Measurements from ENCODE around the gene GSE1. TPM values are rescaled to one million over a fixed set of nuclear protein-coding genes. Genes with fewer than 3 reads are reported as not detected.

Gene GSE1
- total RNA-seq, 1 experiment from 2014 or later = 97.5 TPM

- Histone ChIP-seq H3K9me3 (ENCODE audit: control insufficient read depth, insufficient read depth, low read depth, low read length) (no peaks in the 10 kb centered on the region), H3K4me3 (ENCODE audit: low read depth in 2 of 2, low read length in 2 of 2) (no peak overlapping the region), H3K4me1 (ENCODE audit: control insufficient read depth, insufficient read depth, low read length) (no peaks in the 10 kb centered on the region), H3K36me3 (ENCODE audit: control insufficient read depth, insufficient read depth, low read length) (peaks cover 14% of the 10 kb centered on the region), H3K27me3 (ENCODE audit: control insufficient read depth, insufficient read depth, low read length) (no peaks in the 10 kb centered on the region), H3K27ac (ENCODE audit: low read length) (no peak overlapping the region)
- DNase-seq (ENCODE audit: low read depth, low spot score) (no peak), ATAC-seq (no peak)
- TF ChIP-seq SIN3A (IDR thresholded peaks at IDR 0.05; ENCODE audit: borderline replicate concordance, insufficient read depth, low read depth, low read length) = no peak
- ChIA-PET POLR2A (no interaction called here), CTCF (no interaction called here)
- intact Hi-C loops (cut with micrococcal nuclease; ENCODE audit: unreplicated experiment) = no loop called here
- BruUV-seq (replicated peaks) = no TSS peak
- in situ Hi-C loops (cut with HindIII; ENCODE audit: low pct_unique_long_range_greater_than_20kb, low sequenced_read_pairs) = no loop called here
Measured at GRCh38 chr16:85663891-85664321, 50.8 kb downstream of the GSE1 start.

- POLR2A ChIA-PET = no interaction called here
- no peak for TF ChIP-seq SIN3A (IDR thresholded peaks at IDR 0.05; ENCODE audit: borderline replicate concordance, insufficient read depth, low read depth, low read length)
- TF ChIP-seq CTCF (IDR thresholded peaks at IDR 0.05) = no peak
- no peak for TF ChIP-seq REST (IDR thresholded peaks at IDR 0.05; ENCODE audit: insufficient read depth in 1 of 2, low read depth in 2 of 2, low read length in 1 of 2)
- no peak for TF ChIP-seq POLR2AphosphoS5 (IDR thresholded peaks at IDR 0.05; ENCODE audit: low read depth, low read length)
- TF ChIP-seq TCF7L2 (IDR thresholded peaks at IDR 0.05; ENCODE audit: low read depth, low read length) = no peak
- no TSS peak for BruUV-seq (replicated peaks)
- in situ Hi-C loops (cut with HindIII; ENCODE audit: low pct_unique_long_range_greater_than_20kb, low sequenced_read_pairs) = no loop called here
- H3K27ac ChIP-seq (ENCODE audit: low read length) = no peak overlapping the region
- no peaks in the 10 kb centered on the region for H3K4me1 ChIP-seq (ENCODE audit: control insufficient read depth, insufficient read depth, low read length)
- ATAC-seq = no peak
- CTCF ChIA-PET = no interaction called here
- H3K4me3 ChIP-seq (ENCODE audit: low read depth in 2 of 2, low read length in 2 of 2) = no peak overlapping the region
- H3K36me3 ChIP-seq (ENCODE audit: control insufficient read depth, insufficient read depth, low read length) = peaks cover 14% of the 10 kb centered on the region
- H3K27me3 ChIP-seq (ENCODE audit: control insufficient read depth, insufficient read depth, low read length) = no peaks in the 10 kb centered on the region
- intact Hi-C loops (cut with micrococcal nuclease; ENCODE audit: unreplicated experiment) = no loop called here
- no peaks in the 10 kb centered on the region for H3K9me3 ChIP-seq (ENCODE audit: control insufficient read depth, insufficient read depth, low read depth, low read length)
- no peak for DNase-seq (ENCODE audit: low read depth, low spot score)
Measured at GRCh38 chr16:85664580-85665372, 51.7 kb downstream of the GSE1 start.

- no peak for TF ChIP-seq REST (IDR thresholded peaks at IDR 0.05; ENCODE audit: insufficient read depth in 1 of 2, low read depth in 2 of 2, low read length in 1 of 2)
- no peak for TF ChIP-seq SIN3A (IDR thresholded peaks at IDR 0.05; ENCODE audit: borderline replicate concordance, insufficient read depth, low read depth, low read length)
- no peak for TF ChIP-seq POLR2AphosphoS5 (IDR thresholded peaks at IDR 0.05; ENCODE audit: low read depth, low read length)
- no peak for TF ChIP-seq CTCF (IDR thresholded peaks at IDR 0.05)
- no peak for TF ChIP-seq TCF7L2 (IDR thresholded peaks at IDR 0.05; ENCODE audit: low read depth, low read length)
- Histone ChIP-seq H3K9me3 (ENCODE audit: control insufficient read depth, insufficient read depth, low read depth, low read length) (no peaks in the 10 kb centered on the region), H3K4me1 (ENCODE audit: control insufficient read depth, insufficient read depth, low read length) (no peaks in the 10 kb centered on the region), H3K27ac (ENCODE audit: low read length) (no peak overlapping the region), H3K36me3 (ENCODE audit: control insufficient read depth, insufficient read depth, low read length) (peaks cover 14% of the 10 kb centered on the region), H3K27me3 (ENCODE audit: control insufficient read depth, insufficient read depth, low read length) (no peaks in the 10 kb centered on the region), H3K4me3 (ENCODE audit: low read depth in 2 of 2, low read length in 2 of 2) (no peak overlapping the region)
- POLR2A ChIA-PET = no interaction called here
- BruUV-seq (replicated peaks) = no TSS peak
- in situ Hi-C loops (cut with HindIII; ENCODE audit: low pct_unique_long_range_greater_than_20kb, low sequenced_read_pairs) = no loop called here
- DNase-seq (ENCODE audit: low read depth, low spot score) (no peak), ATAC-seq (no peak)
- intact Hi-C loops (cut with micrococcal nuclease; ENCODE audit: unreplicated experiment) = no loop called here
- CTCF ChIA-PET = no interaction called here
Measured at GRCh38 chr16:85665373-85665740, 52.2 kb downstream of the GSE1 start.
